ENCODE data around the gene CEMIP.
"Not testable (repeated sequence)": the region's sequence is repeated elsewhere in the genome, so short reads cannot be mapped to it uniquely, and the experiment has no call there.

The CEMIP gene

DNA sequence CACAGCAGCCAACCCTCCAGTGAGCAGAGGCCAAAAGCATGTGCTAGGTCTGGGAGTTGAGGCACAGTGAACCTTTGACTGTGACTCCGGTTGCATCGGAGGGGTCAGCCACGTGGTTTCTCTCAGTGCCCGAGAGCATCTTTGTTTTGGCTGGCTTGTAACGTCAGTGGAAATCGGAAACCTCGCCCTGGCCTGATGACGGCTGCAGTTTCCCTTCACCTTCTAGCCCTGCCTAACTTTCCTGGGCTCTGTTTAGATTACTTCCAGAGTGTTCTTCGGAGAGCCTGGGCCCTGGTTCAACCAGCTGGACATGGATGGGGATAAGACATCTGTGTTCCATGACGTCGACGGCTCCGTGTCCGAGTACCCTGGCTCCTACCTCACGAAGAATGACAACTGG is 153.8 kb downstream of the CEMIP start:
- DNase-seq = no peak

GRCh38 chr15:80934761-80935221 is 155.6 kb downstream of the CEMIP start:
- no peak for DNase-seq

- DNase-seq = no peak
Measured at GRCh38 chr15:80936288-80937078, 157.3 kb downstream of the CEMIP start.

DNA sequence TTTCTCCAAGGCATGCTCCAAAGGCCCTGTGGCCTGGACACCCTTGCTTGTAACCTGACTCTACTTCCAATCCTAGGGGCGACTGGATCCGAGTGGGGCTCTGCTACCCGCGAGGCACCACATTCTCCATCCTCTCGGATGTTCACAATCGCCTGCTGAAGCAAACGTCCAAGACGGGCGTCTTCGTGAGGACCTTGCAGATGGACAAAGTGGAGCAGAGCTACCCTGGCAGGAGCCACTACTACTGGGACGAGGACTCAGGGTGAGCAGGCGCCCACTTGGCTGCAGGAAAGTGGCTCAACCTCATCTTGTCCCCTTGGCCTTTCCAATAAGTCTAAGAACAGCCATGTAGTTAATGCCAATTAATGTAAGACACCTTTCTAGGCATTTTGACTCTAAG is 158.5 kb downstream of the CEMIP start:
- no peak for DNase-seq

DNA sequence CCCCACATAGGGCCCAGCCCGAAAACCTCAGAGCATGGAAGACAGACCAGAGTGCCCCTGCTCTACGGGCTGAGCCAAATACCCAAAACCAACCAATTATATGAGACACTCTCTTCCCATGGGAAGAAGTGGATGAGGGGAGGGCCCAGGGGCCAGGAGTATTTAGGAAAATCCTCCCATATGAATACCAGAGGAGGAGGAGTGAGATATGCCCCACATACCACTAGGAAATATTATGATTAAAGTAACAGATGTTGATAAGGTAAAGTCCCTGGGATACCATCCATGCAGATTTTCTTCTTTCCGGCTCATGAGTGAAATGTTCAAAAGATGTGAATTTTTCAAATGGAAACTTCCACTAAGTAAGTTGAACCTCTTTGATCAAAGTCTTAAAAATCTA is 160.0 kb downstream of the CEMIP start:
- DNase-seq = no peak

- DNase-seq = no peak
Measured at GRCh38 chr15:80940331-80940730, 161.2 kb downstream of the CEMIP start.

- no peak for DNase-seq
Measured at GRCh38 chr15:80940851-80941250, 161.7 kb downstream of the CEMIP start.

DNA sequence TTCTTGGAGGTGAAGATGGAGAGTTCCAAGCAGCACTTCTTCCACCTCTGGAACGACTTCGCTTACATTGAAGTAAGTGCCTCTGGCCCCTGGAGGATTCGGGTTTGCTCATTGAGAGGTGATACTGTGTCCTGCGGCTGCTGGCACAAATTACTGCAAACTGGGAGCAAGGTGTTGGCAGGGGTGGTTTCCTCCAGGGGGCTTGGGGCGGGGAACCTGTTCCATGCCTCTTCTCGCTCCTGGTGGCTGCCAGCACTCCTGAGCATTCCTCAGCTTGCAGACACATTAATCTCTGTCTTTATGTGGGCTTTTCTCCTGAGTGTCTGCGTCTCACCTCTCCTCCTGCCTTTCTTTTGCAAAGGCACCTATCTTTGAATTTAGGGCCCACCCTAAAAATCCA is 163.1 kb downstream of the CEMIP start:
- no peak for DNase-seq

DNA sequence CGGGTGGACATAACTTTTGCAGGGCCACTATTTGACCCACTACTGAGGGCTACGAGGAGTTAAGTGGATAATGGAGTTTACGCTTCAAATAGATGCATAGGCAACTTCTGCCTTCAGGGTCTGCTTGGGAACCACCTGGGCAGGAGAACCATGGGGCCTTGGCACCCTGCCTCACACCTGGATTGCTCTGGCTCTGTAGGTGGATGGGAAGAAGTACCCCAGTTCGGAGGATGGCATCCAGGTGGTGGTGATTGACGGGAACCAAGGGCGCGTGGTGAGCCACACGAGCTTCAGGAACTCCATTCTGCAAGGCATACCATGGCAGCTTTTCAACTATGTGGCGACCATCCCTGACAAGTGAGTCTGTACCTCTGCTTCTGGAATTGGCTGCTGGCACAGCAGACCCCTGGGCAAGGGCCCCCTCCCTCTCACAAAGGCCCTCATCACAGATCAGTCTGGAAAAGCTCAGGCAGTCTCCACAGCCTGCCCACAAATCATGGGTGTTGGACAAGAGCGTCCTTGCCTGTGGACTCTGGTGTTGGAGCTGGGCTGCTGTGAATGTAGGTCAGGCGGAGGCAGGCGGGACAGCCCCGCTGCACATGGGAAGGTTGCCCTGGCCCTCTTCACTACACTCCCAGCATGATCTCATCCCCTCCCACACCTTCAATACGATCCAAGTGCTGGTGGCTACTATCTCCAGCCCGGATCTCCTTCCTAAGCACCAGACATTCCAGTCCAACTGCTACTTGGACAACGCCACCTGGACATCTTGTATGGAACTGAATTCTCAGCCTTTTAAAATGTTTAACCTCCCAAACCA is 163.8 kb downstream of the CEMIP start:
- DNase-seq = no peak

GRCh38 chr15:80944818-80945217 is 165.6 kb downstream of the CEMIP start:
- DNase-seq = no peak

DNA sequence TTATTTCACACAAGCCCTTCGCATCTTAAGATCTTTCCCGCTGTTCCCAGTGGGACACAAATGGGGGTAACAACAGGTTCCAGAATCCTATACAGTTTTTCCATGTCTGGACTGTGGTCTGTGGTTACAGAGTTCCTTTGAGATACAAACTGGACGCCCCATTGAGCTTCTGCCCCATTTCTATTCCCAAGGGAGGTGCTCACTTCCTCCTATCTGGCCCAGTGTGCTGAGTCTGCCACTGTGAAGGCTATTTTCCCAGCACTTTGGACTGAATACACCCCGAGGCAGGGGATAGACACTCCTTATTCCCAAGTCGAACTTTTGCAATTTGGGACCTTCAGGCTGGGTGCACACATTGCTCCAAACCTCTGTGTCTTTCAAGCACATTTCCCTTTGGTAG is 166.4 kb downstream of the CEMIP start:
- no peak for DNase-seq

GRCh38 chr15:80946576-80946975 is 167.4 kb downstream of the CEMIP start:
- no peak for DNase-seq

DNA sequence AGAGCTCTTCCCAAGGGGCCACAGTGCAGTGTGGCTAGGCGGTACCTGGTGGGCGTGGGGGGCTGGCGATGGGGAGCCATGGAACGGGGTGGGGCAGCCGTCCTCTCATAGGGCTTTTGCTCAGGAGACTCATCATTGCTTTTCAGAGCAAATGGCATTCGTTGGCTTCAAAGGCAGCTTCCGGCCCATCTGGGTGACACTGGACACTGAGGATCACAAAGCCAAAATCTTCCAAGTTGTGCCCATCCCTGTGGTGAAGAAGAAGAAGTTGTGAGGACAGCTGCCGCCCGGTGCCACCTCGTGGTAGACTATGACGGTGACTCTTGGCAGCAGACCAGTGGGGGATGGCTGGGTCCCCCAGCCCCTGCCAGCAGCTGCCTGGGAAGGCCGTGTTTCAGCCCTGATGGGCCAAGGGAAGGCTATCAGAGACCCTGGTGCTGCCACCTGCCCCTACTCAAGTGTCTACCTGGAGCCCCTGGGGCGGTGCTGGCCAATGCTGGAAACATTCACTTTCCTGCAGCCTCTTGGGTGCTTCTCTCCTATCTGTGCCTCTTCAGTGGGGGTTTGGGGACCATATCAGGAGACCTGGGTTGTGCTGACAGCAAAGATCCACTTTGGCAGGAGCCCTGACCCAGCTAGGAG is 169.6 kb downstream of the CEMIP start:
- no peak for DNase-seq

- DNase-seq = no peak
Measured at GRCh38 chr15:80949756-80950155, 170.6 kb downstream of the CEMIP start.

- no peak for DNase-seq
Measured at GRCh38 chr15:80950291-80951078, 171.3 kb downstream of the CEMIP start.

DNA sequence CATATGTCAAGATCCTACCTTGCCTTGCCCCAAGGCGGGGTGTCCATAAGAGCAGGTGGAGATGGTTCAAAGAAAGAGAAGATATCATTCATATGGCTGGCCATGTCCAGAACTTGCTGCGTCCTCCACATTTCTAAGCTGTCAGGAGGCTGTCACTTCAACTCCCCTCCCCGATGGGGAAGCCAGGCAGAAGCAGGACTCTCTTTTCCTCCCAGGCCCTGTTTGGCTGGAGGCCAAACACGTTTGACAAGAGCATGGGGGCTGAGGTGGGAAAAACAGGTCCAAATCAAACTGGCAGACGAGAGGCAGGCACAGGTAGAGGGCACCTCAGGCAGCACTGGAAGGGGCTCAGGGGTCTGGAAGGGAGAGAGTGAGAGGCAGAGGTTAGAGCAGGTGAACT is 172.8 kb downstream of the CEMIP start:
- DNase-seq = no peak

- DNase-seq = no peak
Measured at GRCh38 chr15:80953001-80953952, 174.1 kb downstream of the CEMIP start.

- DNase-seq = no peak
Measured at GRCh38 chr15:80953953-80954778, 175.0 kb downstream of the CEMIP start.

DNA sequence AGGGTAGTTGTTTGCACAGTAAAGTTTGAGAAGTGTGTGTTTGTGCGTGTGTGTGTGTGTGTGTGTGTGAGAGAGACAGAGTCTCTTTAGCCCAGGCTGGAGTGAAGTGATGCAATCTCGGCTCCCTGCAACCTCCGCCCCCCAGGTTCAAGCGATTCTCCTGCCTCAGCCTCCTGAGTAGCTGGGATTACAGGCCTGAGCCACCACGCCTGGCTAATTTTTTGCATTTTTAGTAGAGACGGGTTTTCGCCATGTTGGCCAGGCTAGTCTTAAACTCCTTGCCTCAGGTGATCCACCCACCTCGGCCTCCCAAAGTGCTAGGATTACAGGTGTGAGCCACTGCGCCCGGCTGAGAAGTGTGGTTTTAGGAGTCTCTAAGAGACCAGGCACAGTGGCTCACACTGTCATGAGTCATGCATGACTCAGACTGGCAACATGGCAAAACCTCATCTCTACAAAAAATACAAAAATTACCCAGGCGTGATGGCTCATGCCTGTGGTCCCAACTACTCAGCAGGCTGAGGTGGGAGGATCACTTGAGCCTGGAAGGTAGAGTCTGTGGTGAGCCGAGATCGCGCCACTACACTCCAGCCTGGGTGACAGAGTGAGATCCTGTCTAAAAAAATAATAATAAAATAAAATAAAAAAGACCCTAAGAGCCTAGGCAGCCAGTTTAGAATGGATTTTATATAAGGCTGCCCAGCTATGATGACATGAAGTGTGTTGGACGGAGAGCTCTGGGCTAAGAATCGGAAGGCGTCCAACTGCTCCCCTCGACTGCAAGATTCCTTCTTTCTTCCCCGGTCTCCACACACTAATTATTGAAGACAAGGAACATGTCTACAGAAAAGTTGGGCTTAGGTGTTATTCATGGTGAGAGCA is 176.6 kb downstream of the CEMIP start:
- DNase-seq = not testable (repeated sequence)

DNA sequence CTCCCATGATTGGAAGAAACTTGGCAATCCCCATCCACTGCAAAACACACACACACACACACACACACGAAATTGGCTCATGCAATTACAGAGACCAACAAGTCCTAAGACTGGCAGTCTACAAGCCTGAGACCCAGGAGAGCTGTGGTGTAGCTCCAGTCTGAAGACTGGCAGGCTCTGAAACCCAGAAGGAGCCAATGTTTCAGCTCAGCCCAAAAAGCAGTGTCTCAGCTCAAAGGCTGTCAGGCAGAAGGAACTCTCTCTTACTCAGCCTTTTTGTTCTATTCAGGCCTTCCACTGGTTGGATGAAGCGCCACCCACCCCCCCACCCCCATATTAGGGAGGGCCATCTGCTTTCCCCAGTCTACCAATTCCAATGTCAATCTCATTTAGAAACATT is 178.4 kb downstream of the CEMIP start:
- DNase-seq = no peak

All from CD4-positive, alpha-beta T cell treated with Interleukin-17A for 1 hour (primary cell).